GM23338 (cell line): ENCODE measurements around the gene SRGAP1. TPM values are rescaled to one million over a fixed set of nuclear protein-coding genes. Genes with fewer than 3 reads are reported as not detected.
"Not testable (repeated sequence)": the region's sequence is repeated elsewhere in the genome, so short reads cannot be mapped to it uniquely, and the experiment has no call there.

Experiments
- ATAC-seq: fragments of 200-7000 bp; cut with Tn5 transposase; 3 replicates; pipeline ENCODE4 v1.9.1; 2020
- DNase-seq: peaks from one replicate; pipeline ENCODE4 v3.0.0-alpha.2; 2015; ENCODE audit warnings: low spot score
- H2AFZ ChIP-seq: fragments of 200-600 bp; sonication (generic); 2 replicates; pipeline ENCODE4 v1.8.0; 2016; ENCODE audit warnings: antibody characterized with exemption, mild to moderate bottlenecking, moderate library complexity
- H3F3A ChIP-seq: fragments of 200-600 bp; sonication (generic); replicated peaks from 2 replicates; pipeline ENCODE4 v1.8.0; 2017; ENCODE audit warnings: antibody characterized with exemption, mixed run types, low read depth
- H3K27ac ChIP-seq: fragments of 200-600 bp; sonication (generic); 2 replicates; pipeline ENCODE4 v1.6.1; 2016; ENCODE audit warnings: low read depth
- H3K27me3 ChIP-seq: fragments of 200-600 bp; sonication (generic); 2 replicates; pipeline ENCODE4 v1.8.0; 2016; ENCODE audit warnings: mild to moderate bottlenecking, mixed run types, moderate library complexity; ENCODE audit not compliant: insufficient read depth
- H3K36me3 ChIP-seq: fragments of 200-600 bp; sonication (generic); 2 replicates; pipeline ENCODE4 v1.8.0; 2016; ENCODE audit warnings: mild to moderate bottlenecking; ENCODE audit not compliant: insufficient read depth
- H3K4me1 ChIP-seq: fragments of 200-600 bp; sonication (generic); 2 replicates; pipeline ENCODE4 v1.8.0; 2016; ENCODE audit warnings: mild to moderate bottlenecking, moderate library complexity; ENCODE audit not compliant: insufficient read depth
- H3K4me2 ChIP-seq: fragments of 200-600 bp; sonication (generic); 2 replicates; pipeline ENCODE4 v1.7.1; 2017; ENCODE audit warnings: mixed run types
- H3K4me3 ChIP-seq: fragments of 200-600 bp; sonication (generic); 2 replicates; pipeline ENCODE4 v1.6.1; 2016; ENCODE audit warnings: mixed run types
- H3K79me2 ChIP-seq: fragments of 200-600 bp; sonication (generic); replicated peaks from 2 replicates; pipeline ENCODE4 v1.8.0; 2017; ENCODE audit warnings: mild to moderate bottlenecking; ENCODE audit not compliant: insufficient read depth
- H3K9me2 ChIP-seq: fragments of 200-600 bp; sonication (generic); 2 replicates; pipeline ENCODE4 v1.8.0; 2017; ENCODE audit not compliant: insufficient read depth
- H4K20me1 ChIP-seq: fragments of 200-600 bp; sonication (generic); replicated peaks from 2 replicates; pipeline ENCODE4 v1.8.0; 2017; ENCODE audit warnings: mild to moderate bottlenecking; ENCODE audit not compliant: insufficient read depth
- H3K27ac Mint-ChIP-seq: 2 replicates; pipeline ENCODE4 v1.8.0; 2020; ENCODE audit warnings: inconsistent platforms, mild to moderate bottlenecking, moderate library complexity, mixed read lengths
- H3K27me3 Mint-ChIP-seq: 3 replicates; pipeline ENCODE4 v1.8.0; 2022; ENCODE audit warnings: low read depth, mild to moderate bottlenecking, moderate library complexity, mixed read lengths, inconsistent platforms; ENCODE audit not compliant: insufficient read depth, poor library complexity
- H3K36me3 Mint-ChIP-seq: 3 replicates; pipeline ENCODE4 v1.8.0; 2021; ENCODE audit warnings: low read depth, mild to moderate bottlenecking, inconsistent platforms, moderate library complexity, mixed read lengths
- H3K4me1 Mint-ChIP-seq: 3 replicates; pipeline ENCODE4 v1.8.0; 2020; ENCODE audit warnings: mild to moderate bottlenecking, inconsistent platforms, mixed read lengths
- H3K4me3 Mint-ChIP-seq: 3 replicates; pipeline ENCODE4 v1.8.0; 2021; ENCODE audit warnings: moderate library complexity, mild to moderate bottlenecking, inconsistent platforms, mixed read lengths
- H3K9me3 Mint-ChIP-seq: 3 replicates; pipeline ENCODE4 v1.8.0; 2020; ENCODE audit warnings: moderate library complexity, mild to moderate bottlenecking, inconsistent platforms, mixed read lengths
- EZH2 ChIP-seq: fragments of 200-600 bp; sonication (generic); IDR thresholded peaks from one replicate; pipeline ENCODE4 v1.8.0; 2017; ENCODE audit warnings: antibody characterized with exemption, mild to moderate bottlenecking, low read depth; ENCODE audit not compliant: unreplicated experiment
- STAT1 ChIP-seq: IDR thresholded peaks from one replicate; pipeline ENCODE4 v1.6.1; 2016; ENCODE audit warnings: antibody characterized with exemption; ENCODE audit not compliant: unreplicated experiment
- ZNF114 ChIP-seq: fragments of 250-450 bp; sonication (Bioruptor Pico); IDR thresholded peaks from 2 replicates; pipeline ENCODE4 v1.5.0; 2020; ENCODE audit warnings: mild to moderate bottlenecking, moderate library complexity
- ZNF331 ChIP-seq: fragments of 250-450 bp; sonication (Bioruptor Pico); IDR thresholded peaks from 2 replicates; pipeline ENCODE4 v1.5.0; 2020; ENCODE audit warnings: low read depth, mild to moderate bottlenecking, moderate library complexity
- ZNF462 ChIP-seq: fragments of 250-450 bp; sonication (Bioruptor Pico); IDR thresholded peaks from 2 replicates; pipeline ENCODE4 v1.5.0; 2020; ENCODE audit warnings: mild to moderate bottlenecking, moderate library complexity
- polyA plus RNA-seq: library from polyadenylated mRNA; unstranded; fragments of >200 nt; fragmentation: Nextera tagmentation; extraction: Ambion mirVana; gene quantifications from 2 replicates; pipeline ENCODE4 v1.2.1, GENCODE V29; 2016
- total RNA-seq: library from RNA; depleted of rRNA; stranded (reverse); fragments of >200 nt; shearing (Covaris generic); gene quantifications from 2 replicates; pipeline ENCODE4 v1.2.3, GENCODE V29; 2014
- TF ChIP-seq, protein P1 (sequence below): IDR thresholded peaks from 2 replicates; pipeline ENCODE4 v1.6.1; 2016; ENCODE audit warnings: antibody characterized with exemption

SRGAP1 gene
- total and polyA plus RNA-seq, 2 experiments from 2014 or later, result 6.1 to 8.1 TPM

GRCh38 chr12:64166606-64167005 is 322.1 kb downstream of the SRGAP1 start:
- peaks cover 21% of the 10 kb centered on the region for H3K4me1 ChIP-seq
- not testable (repeated sequence) for H3K36me3 ChIP-seq, H3K9me2 ChIP-seq, H3F3A ChIP-seq, H3K27me3 ChIP-seq, H3K27me3 Mint-ChIP-seq, H3K27ac ChIP-seq, H3K79me2 ChIP-seq, H4K20me1 ChIP-seq, H3K36me3 Mint-ChIP-seq, H3K27ac Mint-ChIP-seq, H3K9me3 Mint-ChIP-seq, DNase-seq, H3K4me3 ChIP-seq, H3K4me2 ChIP-seq, H3K4me3 Mint-ChIP-seq, H2AFZ ChIP-seq, ATAC-seq
- H3K4me1 Mint-ChIP-seq, result peaks cover 19% of the 10 kb centered on the region

DNA sequence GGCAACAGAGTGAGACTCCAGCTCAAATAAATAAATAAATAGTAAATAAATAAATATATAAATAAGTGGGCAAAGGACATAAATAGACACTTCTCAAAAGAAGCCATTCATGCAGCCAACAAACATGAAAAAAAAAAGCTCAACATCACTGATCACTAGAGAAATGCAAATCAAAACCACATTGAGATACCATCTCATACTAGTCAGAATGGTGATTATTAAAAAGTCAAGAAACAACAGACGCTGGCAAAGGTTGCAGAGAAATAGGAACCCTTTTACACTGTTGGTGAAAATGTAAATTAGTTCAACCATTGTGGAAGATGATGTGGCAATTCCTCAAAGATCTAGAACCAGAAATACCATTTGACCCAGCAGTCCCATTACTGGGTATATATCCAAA is 322.5 kb downstream of the SRGAP1 start:
- H3K36me3 Mint-ChIP-seq, H3K4me3 Mint-ChIP-seq, H3K4me3 ChIP-seq, H4K20me1 ChIP-seq, H2AFZ ChIP-seq, ATAC-seq, H3K9me3 Mint-ChIP-seq, H3K36me3 ChIP-seq, DNase-seq, H3F3A ChIP-seq, H3K27me3 Mint-ChIP-seq, H3K4me2 ChIP-seq, H3K27ac ChIP-seq, H3K27me3 ChIP-seq, H3K9me2 ChIP-seq, H3K79me2 ChIP-seq, H3K27ac Mint-ChIP-seq: not testable (repeated sequence)
- peaks cover 25% of the 10 kb centered on the region for H3K4me1 ChIP-seq
- peaks cover 24% of the 10 kb centered on the region for H3K4me1 Mint-ChIP-seq

GRCh38 chr12:64170024-64170423 is 325.5 kb downstream of the SRGAP1 start:
- peaks cover 27% of the 10 kb centered on the region for H3K4me1 ChIP-seq
- Mint-ChIP-seq H3K9me3 (peaks cover 8% of the 10 kb centered on the region; the same call in 2 of the 3 replicates), H3K4me3 (no peak overlapping the region), H3K27ac (peak overlapping the region; percentile 82), H3K27me3 (peaks cover 2% of the 10 kb centered on the region), H3K36me3 (no peaks in the 10 kb centered on the region), H3K4me1 (peaks cover 25% of the 10 kb centered on the region)
- no peaks in the 10 kb centered on the region for H3K36me3 ChIP-seq
- 0 out of 2 replicates have a peak overlapping the region, but pooled peaks have one; percentile 1 for H3K27ac ChIP-seq
- no peaks in the 10 kb centered on the region for H4K20me1 ChIP-seq
- H3K79me2 ChIP-seq, result no peaks in the 10 kb centered on the region
- DNase-seq (no peak), ATAC-seq (no peak)
- H2AFZ ChIP-seq, result peak overlapping the region; percentile 89
- H3K4me3 ChIP-seq, result no peak overlapping the region
- H3K27me3 ChIP-seq, result no peaks in the 10 kb centered on the region
- no peaks in the 10 kb centered on the region for H3F3A ChIP-seq
- peaks cover 7% of the 10 kb centered on the region; the same call in 1 of the 2 replicates for H3K9me2 ChIP-seq
- H3K4me2 ChIP-seq, result peak overlapping the region; percentile 41
- TF ChIP-seq ZNF114 (CRISPR knock-in tag), result no peak
- TF ChIP-seq, protein P1, sequence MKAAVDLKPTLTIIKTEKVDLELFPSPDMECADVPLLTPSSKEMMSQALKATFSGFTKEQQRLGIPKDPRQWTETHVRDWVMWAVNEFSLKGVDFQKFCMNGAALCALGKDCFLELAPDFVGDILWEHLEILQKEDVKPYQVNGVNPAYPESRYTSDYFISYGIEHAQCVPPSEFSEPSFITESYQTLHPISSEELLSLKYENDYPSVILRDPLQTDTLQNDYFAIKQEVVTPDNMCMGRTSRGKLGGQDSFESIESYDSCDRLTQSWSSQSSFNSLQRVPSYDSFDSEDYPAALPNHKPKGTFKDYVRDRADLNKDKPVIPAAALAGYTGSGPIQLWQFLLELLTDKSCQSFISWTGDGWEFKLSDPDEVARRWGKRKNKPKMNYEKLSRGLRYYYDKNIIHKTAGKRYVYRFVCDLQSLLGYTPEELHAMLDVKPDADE, result no peak
- TF ChIP-seq EZH2, result no peak
- TF ChIP-seq ZNF331 (CRISPR knock-in tag), result no peak
- no peak for TF ChIP-seq ZNF462 (CRISPR knock-in tag)
- TF ChIP-seq STAT1, result no peak
